GM19328 (cell line): ENCODE measurements around the gene ALDH4A1.

Experiments
- ATAC-seq: cut with Tn5 transposase; IDR thresholded peaks from one replicate; pipeline ENCODE4 v1.9.1; 2021; ENCODE audit warnings: mild to moderate bottlenecking, moderate library complexity; ENCODE audit not compliant: unreplicated experiment

Gene ALDH4A1

DNA sequence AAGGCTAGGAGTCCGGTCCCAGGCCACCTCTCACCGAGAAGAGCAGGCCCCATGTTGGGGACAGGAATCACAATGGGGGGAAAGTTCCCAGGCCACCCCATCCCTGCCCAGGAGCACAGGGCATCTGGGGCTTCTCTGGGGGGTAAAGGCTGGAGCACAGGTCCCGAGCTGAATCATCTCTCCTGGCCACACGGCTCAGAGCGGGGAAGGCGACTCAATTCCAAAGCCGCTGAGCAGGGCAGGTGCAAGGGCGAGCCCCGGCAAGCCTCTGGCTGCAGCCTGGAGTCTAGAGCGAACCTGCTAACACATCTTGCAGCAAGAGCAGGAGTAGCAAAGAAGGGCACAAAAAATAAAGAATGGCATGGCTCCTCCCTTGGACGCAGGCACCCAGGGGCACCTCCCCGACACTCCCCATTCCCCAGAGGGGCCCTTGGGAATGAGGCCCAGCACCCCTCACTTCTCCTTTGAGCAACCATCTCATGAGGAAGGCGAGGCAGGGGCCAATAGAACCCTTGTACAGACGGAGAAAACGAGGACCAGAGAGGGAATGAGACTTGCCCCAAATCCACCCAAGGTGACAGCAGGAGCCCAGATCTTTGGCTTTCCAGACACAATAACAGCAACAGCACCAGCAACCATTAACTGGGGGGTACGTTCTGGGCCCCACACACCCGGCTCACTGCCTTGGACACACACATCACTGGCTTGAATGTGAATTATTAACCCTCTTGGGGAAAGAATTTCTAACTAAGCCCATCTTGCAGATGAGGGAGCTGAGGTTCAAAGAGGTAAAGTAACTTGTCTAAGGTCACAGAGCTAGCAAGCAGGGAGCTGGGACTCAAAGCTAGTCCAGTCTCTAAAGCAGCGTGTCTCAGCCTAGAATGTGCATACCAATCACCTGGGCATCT, 20.7 kb upstream of the ALDH4A1 start:
- no peak for ATAC-seq

DNA sequence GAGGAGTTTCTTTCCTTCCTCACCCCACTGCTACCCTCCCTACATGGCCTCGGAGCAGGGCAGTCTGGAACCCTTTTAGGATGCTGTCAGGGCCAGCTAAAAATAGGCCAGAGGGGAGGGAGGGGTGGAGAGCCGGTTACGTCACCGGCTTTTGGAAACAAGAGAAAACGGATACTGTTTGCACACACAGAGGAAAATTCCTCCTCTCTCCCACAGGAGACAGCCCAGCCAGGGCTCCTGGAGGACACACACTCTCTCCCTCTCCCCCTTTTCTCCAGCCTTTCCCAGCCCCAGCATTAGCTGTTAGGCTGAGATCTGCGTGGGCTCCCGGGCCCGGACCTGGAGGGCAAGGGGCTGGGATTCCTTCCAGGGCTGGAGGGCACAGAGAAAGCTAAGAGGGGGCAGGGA, 20.0 kb upstream of the ALDH4A1 start:
- ATAC-seq, result no peak

DNA sequence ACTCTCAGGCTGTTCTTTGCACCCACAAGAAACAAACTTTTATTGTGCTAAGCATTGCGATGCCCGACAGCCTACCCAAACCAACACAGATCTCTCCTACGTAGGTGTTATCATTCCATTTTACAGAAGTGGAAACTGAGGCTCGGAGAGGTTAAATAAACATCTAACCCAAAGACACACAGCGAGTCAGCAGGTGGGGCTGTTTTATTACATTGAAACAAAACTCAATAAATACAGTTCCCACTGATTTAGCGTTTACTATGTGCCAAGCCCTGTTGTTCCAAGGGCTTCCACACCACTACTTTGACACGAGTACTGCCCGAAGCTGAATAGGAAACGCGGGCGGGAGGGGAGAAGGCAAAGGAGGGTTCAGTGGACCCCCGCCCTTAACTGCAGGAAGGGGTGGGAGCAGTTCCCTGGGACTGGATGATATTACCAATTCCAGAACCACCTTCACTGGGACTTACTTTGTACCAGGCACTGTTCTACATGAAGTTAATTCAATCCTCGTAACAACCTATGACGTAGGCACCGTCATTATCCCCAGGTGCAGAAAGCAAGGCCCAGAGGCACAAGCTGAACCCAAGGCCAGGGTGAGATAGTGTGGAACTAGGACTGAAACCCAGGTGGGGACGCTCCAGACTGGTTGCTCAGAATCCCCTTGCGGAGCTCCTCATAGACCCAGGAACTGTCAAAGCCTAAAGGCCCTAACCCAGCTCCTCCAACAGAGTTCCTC, 19.3 kb upstream of the ALDH4A1 start:
- no peak for ATAC-seq

DNA sequence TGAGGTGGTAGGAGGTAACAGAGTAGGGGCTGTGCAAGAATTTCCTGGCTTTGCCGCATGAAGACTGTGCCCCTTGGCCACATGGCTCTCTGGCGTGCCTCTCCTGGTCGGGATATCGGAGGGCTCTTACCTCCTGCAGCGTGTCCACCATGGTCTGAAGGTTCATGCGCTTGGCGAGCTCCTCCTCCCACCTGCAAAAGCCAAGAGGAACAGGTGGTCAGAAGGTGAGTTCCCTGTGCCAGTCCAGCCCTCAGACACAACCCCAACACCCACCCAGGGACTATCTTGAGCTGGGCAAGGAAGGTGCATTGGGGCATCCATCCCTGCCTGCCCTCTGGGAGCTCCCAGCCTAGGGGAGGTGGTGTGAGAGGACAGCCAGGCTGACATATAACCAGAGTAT, 18.6 kb upstream of the ALDH4A1 start:
- ATAC-seq, result no peak

DNA sequence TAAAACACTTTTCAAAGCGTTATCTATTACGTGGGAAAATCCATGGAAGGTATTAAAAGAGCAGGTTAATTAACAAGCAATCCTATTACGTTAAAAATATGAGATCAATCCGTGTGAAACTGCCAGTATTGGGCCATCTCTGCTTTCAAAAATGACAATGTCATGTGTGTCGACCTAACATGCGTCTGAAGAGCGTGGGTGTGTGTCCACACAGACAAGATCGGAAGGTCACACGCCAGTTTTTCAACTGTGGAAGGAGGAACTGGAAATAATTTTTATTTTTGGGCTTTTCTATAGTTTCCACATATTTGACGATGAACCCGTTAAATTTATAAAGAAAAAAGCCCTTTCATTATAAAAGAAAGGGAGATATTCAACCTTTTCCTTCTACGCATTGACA, 17.6 kb upstream of the ALDH4A1 start:
- ATAC-seq, result no peak

DNA sequence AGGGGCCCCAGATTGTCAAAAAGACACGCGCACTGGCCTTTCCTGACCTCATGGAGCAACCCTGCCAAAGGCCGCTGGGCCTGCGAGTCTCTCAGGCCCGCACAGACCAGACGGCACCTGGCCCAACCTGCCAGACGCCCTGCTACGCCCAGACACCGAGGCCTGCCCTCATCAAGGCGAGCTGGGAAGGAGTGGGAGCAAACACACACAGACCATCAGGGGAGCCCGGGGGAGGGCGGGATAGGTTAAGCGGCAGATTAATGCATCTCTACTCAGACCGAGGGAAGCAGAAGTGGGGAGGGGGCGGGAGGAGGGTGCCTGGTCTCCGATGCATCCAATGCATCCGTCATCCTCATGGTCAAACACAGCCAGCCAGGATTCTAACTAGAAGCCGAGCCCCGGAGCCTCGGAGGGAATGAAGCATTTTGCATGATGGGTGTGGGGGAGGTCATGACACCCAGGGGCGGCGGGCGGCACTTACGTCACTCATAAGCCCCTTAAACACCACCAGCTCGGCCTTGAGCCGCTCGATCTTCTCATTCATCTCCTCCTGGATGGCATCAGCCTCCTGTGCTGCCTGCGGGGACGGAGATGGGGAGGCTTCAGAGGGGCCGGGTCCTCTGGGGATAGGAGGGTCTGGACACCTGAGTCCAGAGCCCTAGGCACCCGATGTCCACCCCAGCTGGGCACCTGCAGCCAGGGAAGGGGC, 17.0 kb upstream of the ALDH4A1 start:
- ATAC-seq, result no peak

DNA sequence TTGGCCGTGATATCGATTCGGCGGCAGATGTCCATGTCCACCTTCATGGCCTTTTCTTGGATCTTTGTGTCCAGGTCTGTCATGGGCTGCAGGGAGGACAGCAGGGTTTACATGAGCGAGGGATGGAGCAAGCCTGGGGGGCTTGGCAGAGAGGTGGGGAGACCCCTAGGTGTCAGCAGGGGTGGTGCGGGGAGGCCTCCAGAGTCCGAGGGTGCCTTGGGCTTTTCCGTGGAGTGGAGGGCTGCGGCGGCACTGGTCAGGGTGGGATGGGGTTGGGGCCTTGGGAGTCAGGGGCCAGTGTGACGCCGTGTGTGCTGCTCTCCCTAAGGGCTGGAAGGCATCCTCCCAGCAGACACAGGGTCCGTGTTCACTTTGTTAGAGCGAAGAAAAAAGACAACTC, 16.1 kb upstream of the ALDH4A1 start:
- no peak for ATAC-seq

DNA sequence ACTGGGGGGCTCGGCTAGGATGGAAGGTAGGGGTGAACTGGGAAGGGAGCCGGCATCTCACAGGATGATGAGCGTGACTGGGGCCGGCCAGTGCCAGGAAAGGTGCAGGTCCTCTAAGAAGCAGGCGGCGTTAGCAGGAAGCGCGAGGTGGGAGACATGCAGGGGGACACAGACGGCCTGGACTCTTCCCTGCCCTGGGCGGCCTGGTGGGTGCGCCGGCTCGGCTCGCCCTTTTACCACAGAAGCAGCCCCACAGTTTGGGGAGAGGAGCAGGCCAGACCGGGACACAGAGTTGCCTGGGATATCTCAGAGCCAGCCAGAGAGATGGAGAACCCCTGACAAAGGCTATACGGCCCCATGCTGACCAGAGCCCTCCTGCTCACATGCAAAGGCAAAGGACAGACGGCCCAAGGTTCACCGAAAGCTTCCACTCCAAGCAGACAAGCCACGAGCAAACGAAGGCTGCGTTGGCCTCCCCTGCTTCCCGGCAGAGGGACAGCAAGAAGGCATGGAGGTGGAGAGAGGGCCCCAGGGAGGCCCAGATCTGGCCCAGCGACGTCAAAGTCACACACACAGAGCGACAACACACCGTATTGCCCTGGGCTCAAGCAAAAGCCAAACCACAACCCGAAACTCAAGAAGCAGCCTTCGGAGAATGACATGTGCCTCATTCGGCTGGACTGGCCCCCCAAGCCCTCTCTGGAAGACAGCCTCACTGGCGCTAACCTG, 14.9 kb upstream of the ALDH4A1 start:
- no peak for ATAC-seq

DNA sequence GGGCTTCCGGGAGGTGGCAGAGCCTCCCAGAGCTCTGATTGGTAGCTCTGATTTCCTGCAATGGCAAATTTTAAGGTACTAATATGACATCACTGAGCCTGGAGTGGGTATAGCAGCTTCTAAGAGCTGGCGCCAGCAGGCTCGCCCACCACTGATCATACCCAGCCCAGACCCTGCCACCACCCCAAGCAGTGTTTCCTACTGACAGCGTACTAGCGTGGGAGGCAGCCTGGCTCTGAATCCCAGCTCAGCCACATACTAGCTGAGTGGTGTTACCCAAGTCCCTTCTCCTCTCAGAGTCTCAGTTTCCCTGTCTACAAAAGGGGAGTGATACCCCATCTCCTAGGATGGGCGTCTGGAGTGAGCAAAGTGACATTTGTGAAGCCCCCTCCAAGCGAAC, 13.0 kb upstream of the ALDH4A1 start:
- ATAC-seq, result no peak

DNA sequence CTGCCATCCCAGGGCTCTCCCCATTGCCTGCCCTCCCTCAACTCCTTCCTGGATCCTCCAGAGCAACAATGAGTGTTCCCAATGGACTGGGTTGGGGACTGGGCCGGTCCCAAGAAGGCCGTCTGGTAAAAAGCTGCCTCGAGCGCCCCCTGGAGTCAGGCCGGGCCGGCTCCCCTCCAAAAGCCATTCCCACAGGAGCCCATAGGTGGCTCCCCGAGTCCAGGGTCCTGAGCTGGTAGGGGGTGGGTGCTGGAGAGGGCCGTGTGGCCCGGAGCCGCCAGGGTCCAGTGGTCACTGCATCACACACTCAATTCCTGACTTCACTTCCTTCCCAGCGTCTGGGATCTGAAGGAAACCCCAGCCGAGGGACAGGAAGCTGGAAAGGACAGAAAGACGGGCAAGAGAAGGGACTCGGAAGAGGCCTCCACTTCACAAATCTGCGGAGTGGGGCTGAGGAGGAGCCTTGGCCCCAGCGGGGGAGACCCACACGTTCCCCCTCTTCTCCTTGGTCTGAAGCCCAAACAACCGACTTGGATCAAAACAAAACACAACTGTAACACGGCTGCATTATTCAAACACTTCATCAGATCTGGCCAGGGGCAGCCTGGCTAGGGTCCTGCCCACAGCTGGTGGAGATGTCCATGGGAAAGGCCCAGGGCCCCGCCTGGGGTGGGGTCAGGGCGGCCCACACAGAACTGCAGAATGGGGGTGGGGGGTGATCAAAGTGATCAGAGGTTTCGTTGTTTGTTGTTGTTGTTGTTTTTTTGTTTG, 10.9 kb upstream of the ALDH4A1 start:
- no peak for ATAC-seq

DNA sequence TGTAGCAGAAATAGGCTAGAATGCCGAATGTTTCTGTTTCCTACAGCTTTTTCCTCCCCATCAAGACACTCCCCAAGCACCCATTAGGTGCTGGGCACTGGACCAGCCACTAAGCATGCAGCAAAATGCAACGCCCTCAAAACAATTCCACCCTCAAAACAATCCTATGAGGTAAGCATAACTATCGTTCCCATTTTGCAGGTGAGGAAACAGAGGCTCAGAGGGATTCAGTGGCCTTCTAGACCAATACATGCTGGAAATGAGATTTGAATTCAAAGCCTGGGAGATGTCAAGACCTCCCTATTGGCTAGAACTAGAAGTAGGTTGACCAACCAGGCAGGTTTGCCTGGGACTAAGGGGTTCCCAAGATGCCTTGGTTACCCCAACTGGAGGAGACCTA, 10.2 kb upstream of the ALDH4A1 start:
- ATAC-seq, result no peak

DNA sequence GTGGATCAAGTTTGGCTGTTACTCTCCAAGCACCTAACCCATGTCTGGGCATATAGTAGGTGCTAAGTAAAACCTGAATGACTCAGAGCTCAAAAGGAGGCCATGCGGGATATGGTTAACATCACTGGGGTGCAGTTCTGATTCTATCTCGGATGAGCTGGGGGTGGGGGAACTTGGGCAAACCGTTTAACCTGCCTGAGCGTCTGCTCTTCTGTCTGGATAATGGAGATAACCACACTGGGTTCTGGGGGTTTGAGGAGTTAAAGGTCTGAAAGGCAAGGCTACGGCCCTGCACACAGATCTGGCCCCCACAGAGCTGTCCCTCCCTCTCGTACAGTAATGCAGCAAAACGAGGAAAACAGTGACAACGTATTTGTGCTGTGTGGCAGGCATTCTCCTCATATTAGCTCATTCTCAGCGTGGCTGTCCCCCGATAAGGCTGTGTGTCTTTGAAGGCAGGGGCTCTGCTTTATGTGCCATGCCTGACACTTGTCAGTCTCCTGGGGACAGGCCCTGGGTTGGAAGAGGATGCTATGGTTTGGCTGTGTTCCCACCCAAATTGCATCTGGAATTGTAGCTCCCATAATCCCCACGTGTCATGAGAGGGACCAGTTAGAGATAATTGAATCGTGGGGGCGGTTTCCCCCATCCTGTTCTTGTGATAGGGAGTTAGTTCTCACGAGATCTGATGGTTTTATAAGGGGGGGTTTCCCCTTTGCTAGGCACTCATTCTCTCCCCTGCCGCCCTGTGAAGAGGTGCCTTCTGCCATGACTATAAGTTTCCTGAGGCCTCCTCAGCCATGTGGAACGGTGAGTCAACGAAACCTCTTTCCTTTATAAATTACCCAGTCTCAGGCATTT, 6.8 kb upstream of the ALDH4A1 start:
- ATAC-seq, result no peak

DNA sequence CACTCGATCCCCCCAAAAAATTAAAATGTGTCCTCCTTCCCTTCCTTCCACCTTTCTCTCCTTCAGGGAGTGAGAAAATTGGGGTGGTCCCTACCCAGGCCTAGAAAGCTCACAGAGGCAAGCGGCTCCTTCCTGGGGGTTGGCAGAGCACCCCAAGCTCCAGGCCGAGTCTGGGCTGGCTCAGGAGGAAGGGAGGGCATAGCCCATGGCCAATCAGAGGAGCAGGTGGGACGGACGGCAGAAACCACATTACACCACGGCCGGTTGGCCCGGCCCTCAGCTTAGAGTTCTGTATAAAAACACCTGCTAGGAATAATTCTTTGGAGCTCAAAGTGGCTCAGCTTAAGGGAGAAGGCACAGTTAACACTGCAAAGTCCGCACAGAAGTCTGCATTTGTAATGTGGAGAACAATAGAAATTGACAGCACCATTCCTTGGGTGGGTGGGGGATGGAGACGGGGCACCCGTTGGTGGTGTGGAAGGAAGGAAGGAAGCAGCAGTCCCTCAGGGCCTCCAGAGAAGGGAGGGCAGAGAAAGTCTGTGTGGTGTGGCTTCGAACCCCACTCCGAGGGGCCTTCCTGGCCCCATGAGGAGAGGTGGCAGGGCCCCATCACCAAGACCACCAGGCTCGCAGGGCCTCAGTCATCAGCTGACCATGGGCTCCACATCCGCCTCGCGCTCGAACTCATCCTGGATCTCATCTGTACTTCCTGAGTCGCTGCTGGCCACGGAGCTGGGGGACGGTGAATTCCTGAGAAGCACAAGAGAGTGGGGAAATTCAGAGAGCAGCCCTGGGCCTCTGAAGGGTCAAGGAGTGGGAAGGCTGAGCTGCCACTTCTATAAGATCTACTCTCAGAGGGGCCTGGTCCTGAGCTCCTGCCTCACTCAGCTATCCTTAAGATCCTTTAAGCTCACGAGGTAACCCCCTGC, 5.8 kb upstream of the ALDH4A1 start:
- ATAC-seq, result no peak

DNA sequence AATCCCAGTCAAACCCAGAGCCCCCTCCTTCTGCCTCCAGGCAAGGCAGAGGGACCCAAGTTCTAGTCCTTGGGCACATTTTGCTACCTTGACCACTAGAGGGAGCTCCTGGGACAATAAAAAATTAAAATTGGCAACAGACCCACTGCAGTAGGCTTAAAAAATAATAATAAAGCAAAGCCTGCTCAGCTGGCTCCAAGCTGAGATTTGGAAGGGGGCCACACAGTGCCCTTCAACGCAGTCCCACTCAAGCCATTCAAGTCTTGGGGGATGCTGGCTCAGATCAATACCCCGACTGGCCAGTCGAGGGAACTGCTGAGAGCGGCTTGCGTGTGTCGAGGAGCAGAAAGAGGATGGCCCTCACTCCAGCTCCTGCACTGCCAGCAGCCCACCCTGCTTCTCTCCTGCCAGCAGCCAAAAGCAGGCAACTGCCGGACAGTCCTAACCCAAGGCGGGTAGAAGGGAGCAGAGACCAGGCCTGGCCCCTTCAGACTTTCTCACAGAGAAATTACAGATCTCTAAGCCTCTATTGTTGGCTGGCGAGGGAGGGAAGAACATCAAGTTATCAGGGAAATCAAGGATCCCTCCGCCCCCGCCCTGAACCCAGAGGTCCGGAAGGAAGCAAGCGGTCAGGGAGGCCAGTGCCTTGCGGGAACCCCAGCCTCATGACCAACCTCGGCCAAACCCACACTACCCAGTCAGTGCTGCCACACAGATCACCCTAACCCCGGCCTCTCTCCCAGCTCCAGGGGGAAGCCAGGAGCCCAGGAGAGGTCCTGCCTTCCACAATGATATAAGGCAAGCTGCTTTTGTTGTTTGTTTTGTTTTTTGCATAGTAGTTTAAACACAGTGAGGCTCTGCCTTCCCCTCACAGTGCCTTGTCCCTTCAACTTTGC, 4.9 kb upstream of the ALDH4A1 start:
- no peak for ATAC-seq

DNA sequence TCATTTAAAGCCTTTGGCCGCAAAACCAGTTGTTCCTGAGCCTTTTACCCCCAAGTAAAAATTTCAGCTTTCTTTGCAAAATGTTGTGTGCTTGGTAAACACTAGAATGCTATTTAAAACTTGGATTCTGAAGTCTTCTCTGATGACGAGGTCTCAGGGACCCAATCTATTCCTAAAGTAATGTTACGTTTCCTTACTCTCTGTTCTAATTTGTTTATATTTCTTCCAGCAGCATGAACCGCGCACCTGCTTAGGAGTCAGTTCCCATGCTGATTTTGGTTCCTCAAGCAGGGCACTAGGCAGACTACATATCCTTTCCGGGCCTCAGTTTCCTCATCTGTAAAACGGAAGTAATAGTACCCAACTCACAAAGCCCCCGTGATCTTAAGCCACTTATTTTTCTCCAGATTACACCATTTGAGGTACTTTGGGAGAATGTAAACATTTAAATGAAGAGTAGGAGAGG, 969 bp upstream of the ALDH4A1 start:
- no peak for ATAC-seq

DNA sequence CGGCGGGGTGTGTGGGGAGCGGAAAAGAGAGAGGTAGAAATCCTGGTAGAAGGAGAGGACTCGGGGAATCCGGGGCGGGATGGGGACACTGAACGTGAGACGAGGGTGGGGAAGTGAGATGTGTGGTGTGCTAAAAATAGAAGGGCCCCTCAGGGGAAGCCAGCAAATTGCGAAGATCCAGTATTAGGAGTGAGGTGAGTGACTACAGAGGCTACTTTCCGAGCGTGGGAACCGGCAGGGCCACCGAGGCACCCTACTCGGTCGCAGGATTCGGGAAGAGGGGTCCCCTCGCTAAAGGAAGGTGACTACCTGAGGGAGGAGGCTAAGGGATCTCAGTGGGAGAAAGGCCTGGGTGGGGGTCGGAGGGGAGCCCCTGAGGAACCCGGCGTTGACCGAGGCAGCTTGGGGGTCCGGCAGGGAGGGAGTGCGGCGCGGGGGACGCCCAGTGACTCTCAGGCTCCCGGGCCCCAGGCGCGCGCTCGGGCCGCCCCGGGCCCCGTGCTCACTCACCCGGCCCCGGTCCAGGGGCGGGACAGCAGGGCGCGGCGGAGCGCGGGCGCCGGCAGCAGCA, 318 bp downstream of the ALDH4A1 start:
- ATAC-seq, result no peak
